ENCODE data around the gene ZNF606.

Gene ZNF606

DNA sequence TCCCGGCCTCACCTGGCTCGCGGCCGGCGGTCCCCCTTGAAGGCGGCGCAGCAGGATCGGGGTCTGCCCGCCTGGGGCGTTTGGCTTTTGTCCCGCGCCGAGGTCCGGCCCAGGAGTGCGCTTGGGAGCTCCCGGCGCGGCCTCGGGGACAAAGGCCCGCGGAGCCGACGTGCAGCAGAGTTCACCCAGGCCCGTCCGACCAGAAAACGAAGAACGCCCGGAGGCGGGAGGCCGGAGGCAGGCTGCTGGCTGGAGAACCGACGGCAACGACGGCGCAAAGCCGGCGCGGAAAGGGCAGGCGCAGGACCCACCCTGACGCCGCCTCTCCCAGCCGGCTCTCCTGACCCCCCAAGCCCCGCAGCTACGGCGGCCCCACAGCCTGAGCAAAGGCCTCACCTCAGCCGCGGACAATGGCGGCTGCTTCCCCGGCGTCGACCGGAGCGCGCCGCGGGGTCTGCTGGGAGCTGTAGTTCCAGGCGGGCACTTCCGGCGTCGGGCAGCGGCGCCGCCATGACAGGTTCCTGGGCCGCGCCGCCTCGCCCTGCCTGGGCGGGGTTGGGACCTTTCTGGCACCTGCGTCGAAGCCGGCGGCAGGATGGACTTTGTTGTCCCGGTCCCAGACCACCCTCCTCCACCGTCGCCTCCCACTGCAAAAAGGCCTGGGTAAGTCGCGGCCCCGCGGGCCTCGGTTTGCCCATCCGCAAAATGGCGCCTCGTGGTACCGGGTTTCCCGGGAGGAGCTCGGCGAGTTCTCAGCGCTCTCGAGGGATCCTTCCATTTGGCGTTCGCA, at the start of gene ZNF606:
Gene ZNF606 (minus strand): TSS at position 437 of the 790 bp plus-strand sequence. CDS start 1,501 bp downstream, outside the sequence.
- peak; percentile 96 for DNase-seq (ENCODE audit: low spot score)

DNA sequence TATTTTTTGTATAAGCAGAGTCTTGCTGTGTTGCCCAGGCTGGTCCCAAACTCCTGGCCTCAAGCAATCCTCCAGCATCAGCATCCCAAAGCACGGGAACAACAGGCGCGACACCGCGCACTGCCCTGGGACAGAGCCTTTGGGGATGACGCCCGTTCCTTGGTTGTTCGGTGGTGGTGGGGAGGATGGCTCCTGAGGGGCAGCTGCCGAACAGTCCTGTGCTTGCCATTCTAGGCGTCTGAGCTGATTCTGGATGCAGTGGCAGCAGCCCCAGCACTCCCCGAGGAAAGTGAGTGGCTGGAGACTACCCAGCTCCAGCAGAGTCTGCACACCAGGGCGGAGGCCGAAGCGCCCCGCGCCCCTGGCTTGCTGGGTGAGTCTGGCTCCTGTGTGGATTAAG, 49.6 kb upstream of the ZNF606 start:
- no peak for DNase-seq (ENCODE audit: low spot score)

DNA sequence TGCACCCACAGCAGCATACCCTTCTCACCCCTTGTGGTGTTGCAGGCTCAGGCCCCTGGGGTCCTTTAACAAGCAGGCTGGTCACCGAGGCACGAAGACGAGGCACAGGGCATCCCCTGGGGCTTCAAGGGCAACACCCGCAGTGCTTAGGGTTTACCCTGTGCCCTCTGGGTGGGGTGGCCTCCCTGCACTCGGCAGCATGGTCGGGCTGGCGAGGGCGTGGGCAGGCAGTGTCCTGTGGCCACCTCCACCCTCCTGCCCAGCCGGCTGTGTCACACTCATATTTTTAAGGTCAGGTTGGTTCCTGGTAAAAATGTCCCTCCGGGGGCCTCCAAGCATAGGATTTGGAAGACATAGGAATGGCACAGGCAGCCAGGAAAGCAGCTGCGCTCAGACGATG, 45.1 kb upstream of the ZNF606 start:
- DNase-seq (ENCODE audit: low spot score): no peak

DNA sequence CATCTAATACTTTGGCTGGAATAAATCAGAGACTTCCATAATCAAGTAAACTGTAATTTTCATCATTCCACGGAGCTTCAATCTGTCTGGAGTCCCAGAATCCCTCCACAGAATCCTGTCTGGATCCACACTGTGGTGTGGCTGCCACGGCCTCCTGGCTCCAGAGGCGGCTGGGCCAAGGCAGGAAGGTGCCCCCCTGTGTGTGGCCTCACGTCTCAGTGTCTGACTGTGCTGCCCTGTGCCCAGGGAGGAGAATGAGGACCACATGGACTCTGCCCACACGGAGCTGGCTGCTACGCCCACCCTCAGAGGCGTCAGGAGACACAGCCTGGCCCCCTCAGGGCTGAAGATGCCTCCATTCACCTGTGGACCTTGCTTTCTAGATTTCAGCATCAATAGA, 44.2 kb upstream of the ZNF606 start:
- no peak for DNase-seq (ENCODE audit: low spot score)

DNA sequence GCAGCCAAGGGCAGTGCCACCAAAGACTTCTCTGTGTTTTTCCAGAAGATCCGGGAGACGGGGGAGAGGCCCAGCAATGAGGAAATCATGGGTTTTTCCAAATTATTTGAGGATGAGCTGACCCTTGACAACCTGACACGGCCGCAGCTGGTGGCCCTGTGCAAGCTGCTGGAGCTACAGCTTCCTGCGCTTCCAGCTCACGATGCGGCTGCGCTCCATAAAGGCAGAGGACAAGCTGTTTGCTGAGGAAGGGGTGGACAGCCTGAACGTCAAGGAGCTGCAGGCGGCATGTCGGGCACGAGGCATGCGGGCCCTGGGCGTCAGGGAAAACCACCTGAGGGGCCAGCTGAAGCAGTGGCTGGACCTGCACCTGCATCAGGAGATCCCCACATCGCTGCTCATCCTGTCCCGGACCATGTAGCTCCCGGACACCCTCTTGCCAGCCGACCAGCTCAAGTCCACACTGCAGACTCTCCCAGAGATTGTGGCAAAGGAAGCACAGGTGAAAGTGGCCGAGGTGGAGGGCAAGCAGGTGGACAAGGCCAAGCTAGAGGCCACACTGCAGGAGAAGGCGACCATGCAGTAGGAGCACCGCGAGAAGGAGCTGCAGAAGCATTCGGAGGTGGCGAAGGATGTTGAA, 42.9 kb upstream of the ZNF606 start:
- no peak for DNase-seq (ENCODE audit: low spot score)

DNA sequence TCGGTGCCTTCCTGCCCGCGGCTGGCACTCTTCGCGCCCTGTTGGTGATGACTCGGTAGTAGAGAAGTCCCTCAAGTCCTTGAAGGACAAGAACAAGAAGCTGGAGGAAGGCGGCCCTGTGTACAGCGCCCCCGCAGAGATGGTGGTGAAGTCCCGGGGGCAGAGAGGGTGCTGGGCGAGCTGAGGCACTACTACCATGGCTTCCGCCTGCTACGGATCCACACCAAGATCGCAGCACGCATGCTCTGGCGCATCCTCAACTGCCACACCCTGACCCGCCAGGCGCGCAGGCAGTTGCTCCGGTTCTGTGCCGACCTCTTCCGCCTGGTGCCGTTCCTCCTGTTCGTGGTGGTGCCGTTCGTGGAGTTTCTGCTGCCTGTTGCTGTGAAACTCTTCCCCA, 42.3 kb upstream of the ZNF606 start:
- no peak for DNase-seq (ENCODE audit: low spot score)

DNA sequence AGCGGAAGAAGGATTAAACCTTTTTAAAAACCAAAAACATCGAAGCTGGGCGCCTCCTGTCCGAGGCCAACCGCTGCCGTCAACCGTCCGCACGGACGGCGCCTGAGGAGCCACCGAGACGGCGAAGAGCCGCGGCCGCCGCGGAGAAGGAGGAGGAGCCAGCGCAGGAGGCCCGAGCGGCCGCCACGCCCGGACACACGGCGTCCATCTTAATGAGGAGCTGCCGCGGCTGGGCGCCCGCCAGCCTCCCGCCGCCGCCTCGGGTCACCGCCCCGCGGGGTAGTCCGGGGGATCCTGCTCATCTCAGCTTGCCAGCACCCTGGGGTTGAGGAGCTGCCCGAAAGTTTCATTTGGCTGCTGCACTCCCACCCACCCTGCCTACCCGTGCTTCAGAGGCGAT, 41.8 kb upstream of the ZNF606 start:
- DNase-seq (ENCODE audit: low spot score): no peak

DNA sequence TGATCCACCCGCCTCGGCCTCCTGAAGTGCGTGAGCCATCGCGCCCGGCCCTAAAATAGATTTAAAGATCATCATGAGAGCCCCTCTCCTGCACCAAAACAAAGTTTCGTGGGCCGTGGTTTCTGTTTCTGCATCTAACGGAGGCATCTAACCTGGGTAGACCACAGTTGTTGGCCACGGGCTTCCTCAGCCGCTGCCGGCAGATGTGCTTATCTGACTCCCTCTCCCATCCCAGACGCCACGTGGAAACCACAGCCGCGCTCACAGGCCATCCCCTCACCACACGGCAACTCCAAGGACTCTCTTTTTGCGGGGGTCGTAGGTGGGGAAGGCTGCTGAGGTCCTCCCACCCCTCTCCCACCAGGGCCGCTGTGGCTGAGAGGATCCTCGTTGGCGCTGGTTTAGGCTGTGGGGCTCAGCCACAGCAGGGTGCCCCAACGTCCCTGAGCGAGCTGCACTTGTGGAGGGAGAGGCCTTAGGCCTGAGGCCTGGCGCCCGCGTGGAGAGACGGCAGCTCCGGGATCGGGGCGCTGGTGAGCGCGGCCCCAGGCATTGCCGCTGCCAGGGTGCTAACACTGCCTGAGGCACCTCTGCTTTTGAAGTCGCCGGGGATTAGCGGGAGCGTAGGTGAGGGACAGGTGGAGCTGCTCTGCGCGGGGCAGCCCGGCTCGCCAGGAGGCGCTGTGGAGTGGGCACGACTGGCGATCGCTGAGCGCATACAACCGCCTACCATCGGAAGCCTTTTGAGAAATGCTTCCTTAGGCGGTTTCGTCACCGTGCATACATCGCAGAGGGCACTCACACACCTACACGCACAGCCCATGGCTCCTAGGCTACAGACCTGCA, 40.1 kb upstream of the ZNF606 start:
- no peak for DNase-seq (ENCODE audit: low spot score)

DNA sequence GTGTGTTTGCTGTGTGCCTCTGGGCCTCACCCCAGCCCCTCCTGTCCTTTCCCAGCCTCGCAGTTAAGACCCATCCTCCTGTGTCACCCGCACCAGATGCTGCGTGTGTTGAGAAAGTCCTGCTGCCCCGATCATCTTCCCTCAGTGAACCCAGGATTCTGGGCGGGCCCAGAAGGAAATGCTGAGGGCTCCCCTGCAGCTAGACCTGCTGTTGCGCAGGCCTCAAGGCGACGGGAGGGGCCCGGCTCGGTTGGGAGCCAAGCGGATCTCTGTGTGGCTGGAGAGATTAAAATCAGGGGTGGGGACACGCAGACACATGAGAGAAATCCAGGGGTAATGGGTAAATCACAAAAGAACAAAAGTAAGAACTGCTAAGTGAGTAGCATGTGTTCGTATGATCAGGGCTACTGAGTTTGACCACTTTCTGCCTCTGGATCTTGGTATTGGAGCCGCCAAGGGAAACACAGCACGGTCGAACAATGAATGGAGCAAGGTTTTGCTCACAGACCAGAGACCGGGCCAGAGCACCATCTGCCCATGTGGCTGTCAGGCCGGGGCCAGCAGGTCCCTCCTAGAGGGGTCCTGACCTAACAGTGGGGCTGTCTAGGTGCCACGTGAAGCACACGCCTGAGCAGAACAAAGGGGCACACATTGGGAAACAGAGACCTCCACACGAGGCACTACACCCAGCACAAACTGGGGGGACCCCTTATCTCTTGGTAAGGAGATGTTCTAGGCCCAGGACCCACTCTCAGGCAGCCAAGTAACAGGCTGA, 38.3 kb upstream of the ZNF606 start:
- no peak for DNase-seq (ENCODE audit: low spot score)

DNA sequence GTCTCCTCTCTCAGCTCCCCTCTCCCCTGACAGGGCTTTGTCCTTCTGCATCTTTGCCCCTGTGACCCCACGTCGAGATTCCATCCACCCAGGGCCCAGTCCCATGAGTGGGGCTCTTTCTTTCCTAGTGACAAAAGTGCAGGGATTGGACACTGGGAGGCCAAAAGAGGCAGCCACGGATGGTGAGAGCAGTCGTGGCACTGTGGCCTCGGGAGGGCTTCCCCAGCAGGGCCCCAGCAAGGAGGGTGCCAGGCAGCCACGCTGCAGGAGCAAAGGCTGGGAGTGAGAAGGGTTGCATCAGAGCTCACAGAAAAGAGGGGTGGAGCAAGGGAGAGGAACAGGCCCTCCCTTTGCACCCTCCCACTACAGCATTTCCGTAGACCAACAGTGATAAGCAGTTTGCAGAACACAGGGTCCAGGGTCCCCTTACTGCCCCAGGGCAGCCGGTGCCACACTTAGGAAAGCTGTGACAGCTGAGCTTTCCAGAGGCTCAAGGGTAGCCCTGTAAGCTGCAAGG, 36.1 kb upstream of the ZNF606 start:
- no peak for DNase-seq (ENCODE audit: low spot score)

DNA sequence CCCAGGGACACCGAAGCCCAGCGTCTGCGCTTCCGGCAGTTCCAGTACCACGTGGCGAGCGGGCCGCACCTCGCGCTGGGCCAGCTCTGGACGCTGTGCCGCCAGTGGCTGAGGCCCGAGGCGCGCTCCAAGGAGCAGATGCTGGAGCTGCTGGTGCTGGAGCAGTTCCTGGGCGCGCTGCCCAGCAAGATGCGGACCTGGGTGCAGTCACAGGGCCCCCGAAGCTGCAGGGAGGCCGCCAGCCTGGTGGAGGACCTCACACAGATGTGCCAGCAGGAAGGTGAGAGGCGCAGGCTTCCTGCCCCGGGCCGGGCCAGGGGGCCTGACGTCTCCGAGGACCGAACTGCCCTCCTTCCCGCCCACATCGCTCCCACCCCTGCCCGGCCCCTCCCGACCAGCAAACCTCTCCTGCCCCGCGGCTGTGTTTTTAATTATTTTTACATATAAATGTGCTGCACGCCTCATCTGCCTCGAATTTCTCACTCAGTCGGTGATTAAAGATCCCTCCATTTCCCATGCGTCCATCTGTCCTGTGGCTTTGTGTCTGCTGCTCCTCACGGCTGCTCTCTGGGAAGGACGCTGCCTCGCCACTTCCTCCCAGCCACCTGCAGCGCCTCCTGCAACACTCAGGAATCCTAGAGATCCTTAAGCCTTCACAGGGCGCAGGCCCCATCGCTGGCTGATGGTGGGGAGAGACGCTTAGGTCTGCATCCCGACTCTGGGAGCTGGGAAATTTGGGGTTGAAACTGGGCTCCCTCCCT, 35.5 kb upstream of the ZNF606 start:
- no peak for DNase-seq (ENCODE audit: low spot score)

DNA sequence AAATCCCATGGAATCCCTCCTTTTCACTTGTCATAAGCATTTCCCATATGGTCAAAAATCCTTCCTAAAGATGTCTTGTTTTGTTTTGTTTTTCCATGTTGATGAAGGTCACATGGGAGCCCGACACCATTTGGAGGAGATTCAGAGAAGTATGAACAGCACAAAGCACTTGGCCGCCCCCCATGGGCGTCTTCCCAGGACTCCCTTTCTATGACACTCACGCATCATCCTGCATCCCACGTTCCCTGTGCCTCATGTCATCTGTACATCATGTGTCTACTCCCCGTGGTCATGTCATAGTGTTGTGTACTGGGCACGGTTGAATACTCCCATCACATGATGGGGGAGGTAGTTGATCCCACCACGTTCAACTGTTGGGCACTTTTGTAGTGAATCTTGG, 33.2 kb upstream of the ZNF606 start:
- no peak for DNase-seq (ENCODE audit: low spot score)

DNA sequence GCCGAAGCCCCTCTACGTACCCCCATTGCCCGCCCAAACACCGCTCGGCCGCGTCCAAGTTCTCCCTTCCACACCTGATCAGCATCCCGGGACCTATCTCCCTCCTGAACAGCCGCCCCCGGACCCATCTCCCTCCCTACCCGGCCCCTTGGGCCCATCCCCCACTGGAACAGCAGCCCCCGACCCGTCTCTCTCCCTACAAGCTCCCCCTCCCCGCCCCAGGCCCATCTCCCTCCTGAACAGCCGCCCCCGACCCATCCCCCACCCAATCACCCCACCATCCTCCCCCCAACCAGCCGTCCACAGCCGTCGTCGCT, 31.8 kb upstream of the ZNF606 start:
- no peak for DNase-seq (ENCODE audit: low spot score)

DNA sequence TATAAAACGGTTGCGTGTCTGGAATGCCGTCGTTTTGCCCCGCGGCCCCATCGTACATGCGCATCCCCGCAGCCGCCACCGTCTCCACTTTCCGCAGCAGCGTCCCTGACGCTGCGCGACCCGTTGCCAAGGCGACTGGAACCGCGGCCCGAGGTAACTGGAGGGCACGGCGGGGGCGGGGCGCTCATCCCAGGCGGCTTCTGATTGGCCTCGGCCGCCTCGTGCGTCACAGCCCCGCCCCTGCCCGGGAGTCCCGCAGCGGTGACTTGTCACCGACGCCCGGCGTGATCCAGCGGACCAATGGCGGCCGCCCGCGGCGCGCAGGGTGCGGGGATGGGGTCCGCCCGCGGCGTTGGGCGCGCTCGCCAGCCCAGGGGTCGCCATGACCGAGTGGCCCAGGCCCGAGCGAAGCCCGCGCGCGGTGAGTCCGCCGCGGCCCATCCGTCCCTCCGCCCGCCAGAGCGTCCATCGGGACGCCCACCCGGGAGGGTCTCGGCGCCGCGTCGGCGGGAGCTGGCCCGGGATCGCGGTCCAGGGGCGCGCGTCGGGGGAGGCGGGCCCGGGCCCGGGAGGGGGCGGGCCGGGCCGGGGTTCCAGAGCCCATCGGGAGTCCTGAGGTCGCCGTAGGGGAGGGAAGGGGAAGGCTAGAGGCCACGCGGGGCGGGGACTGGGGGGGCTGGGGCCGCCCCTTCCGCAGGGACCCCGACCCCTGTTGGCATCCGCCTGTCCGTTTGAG, 31.3 kb upstream of the ZNF606 start, which contains the start of gene ZSCAN1:
Gene ZSCAN1 (plus strand): TSS at position 285 of the 736 bp plus-strand sequence. CDS start 3,812 bp downstream, outside the sequence.
- peak; percentile 52 for DNase-seq (ENCODE audit: low spot score)

DNA sequence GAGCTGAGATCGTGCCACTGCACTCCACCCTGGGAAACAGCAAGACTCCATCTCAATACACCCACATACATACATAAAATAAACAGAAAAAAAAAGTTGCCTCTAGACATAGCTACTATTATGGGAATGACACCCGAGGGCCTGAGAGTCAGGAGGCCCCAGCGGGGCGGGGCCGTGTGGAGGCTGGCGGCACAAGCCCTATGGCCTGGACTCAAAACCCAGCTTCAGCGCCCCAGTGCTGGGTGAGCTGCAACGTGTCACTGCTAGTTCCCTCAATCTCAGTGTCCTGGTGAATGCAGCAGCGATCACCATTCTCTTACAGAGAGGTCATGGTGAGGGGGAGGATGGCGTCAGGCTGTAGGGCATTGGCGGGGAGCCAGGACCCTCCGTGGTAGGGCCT, 22.0 kb upstream of the ZNF606 start:
- DNase-seq (ENCODE audit: low spot score): no peak

DNA sequence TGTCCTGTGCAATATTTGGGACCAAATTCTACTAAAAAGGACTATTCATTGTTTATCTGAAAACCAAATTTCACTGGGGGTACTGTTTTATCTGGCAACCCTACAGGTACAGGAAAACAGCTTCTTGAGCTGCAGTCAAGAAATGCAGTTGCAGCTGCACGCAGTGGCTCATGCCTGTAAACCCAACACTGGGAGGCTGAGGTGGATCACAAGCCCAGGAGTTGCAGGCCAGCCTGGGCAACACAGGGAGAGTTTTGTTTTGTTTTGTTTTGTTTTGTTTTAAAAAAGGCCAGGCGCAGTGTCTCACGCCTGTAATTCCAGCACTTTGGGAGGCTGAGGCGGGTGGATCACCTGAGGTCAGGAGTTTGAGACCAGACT, 19.7 kb upstream of the ZNF606 start:
- DNase-seq (ENCODE audit: low spot score): no peak

DNA sequence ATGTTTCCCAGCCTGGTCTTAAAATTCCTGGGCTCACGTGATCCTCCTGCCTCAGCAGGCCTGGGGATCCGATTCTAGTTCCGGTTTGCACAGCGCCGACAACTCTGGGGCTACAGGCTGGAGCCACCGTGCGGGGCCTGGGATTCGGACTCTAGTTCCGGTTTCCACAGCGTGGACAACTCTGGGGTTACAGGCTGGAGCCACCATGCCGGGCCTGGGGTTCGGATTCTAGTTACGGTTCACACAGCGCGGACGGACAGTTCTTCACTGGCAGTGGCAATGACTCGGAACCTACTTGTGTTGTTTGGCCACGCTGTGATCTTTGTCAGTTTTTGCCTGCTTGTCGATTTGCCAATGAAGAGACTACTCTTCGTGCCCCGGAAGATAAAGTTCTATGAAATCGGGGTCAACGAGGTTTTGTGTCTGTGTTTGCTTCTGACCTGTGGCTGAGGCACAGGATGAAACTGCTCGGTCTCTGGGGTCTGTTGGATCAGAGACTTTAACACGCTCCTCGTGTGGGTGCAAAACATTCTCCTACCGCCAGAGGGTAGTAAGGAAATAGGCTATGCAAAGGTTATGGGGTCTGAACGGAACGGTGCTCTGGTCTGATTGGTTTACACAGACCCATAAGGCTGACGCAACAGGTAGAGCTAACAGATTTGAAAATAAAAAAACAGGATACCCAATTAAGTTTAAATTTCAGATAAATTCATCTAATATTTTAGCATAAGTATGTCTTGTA, 19.1 kb upstream of the ZNF606 start:
- DNase-seq (ENCODE audit: low spot score): peak; percentile 49

DNA sequence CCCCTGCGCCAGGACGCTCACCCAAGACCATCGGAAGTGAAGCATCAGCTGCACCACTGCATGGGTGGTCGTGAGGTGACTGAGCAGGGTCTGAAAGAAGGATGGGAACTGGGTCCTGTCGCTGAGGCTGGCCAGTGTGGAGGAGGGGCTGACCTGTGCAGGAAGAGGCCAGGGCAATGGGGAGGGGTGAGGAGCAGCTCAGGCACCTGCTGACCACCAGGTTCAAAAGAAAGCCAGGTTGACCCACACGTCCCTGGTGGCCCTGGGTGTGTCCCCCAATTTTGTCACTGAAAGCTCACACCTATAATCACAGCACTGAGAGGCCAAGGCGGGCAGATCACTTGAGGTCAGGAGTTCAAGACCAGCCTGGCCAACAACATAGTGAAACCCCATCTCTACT, 17.5 kb upstream of the ZNF606 start:
- DNase-seq (ENCODE audit: low spot score): no peak

DNA sequence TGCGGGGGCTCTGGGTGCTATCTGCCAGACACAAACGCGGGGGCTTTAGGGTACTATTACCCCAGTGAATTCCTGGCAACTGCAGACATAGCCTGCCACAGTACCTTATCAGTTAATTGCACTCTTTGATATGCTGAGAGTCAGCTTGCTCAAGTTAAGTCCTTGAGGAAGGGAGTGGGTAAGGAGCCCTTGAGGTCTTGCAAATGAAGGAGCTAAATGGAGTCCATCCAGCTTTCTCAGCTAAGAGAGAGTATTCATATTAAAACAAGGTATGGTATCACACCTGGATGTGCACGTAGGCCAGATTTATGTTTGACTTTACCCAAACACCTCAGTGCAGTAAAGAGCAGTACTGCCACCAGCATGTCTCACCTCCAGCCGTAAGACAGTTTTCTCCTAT, 11.5 kb upstream of the ZNF606 start:
- no peak for DNase-seq (ENCODE audit: low spot score)

DNA sequence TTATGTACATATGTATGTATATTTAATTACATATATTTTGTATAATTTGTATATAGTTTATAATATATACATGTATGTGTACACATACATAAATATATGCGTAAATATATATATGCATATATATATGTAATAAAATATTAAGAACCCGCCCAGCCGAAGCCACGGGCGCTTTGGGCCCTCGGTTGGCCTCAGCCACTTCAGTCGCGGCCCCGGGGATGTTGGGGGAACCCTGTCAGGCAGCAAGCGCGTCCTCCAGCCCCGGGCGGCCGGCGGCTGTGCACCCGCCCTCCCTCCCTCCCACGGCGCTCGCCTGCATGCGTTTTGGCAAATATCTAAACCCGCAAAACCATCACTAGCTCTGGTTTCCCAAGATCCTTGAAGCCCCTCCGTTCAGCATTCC, 7.9 kb upstream of the ZNF606 start:
- DNase-seq (ENCODE audit: low spot score): no peak
